Measurements from ENCODE around the gene NOTUM. TPM values are rescaled to one million over a fixed set of nuclear protein-coding genes. Genes with fewer than 3 reads are reported as not detected.

The NOTUM gene
- total and polyA plus RNA-seq, 2 experiments from 2014 or later = 0.29 to 1.6 TPM

GRCh38 chr17:81987161-81987770, 26.3 kb upstream of the NOTUM start:
- ATAC-seq (no peak), DNase-seq (ENCODE audit: low spot score) (no peak)
- Histone ChIP-seq H3K27me3 (ENCODE audit: insufficient read depth) (no peaks in the 10 kb centered on the region), H3K36me3 (ENCODE audit: insufficient read depth) (no peaks in the 10 kb centered on the region), H3F3A (replicated peaks; ENCODE audit: low read depth) (0 out of 2 replicates have a peak, but pooled peaks cover 3% of the 10 kb centered on the region), H3K4me2 (no peak overlapping the region), H2AFZ (no peak overlapping the region), H3K9me2 (ENCODE audit: insufficient read depth) (no peaks in the 10 kb centered on the region), H3K4me3 (no peak overlapping the region), H3K79me2 (replicated peaks; ENCODE audit: insufficient read depth) (no peaks in the 10 kb centered on the region), H4K20me1 (replicated peaks; ENCODE audit: insufficient read depth) (no peaks in the 10 kb centered on the region; the same call in none of the 2 replicates), H3K27ac (ENCODE audit: low read depth) (no peak overlapping the region), H3K4me1 (ENCODE audit: insufficient read depth) (peaks cover 9% of the 10 kb centered on the region; the same call in 1 of the 2 replicates)
- Mint-ChIP-seq H3K4me1 (peaks cover 15% of the 10 kb centered on the region), H3K36me3 (ENCODE audit: low read depth) (peaks cover 41% of the 10 kb centered on the region), H3K9me3 (no peaks in the 10 kb centered on the region), H3K27ac (no peak overlapping the region), H3K27me3 (ENCODE audit: insufficient read depth, low read depth, poor library complexity) (peaks cover 9% of the 10 kb centered on the region), H3K4me3 (no peak overlapping the region)
- TF ChIP-seq JUNB (IDR thresholded peaks at IDR 0.05; ENCODE audit: unreplicated experiment) (no peak), EZH2 (IDR thresholded peaks at IDR 0.05; ENCODE audit: low read depth, unreplicated experiment) (no peak), ZNF462 (CRISPR knock-in tag; IDR thresholded peaks at IDR 0.05) (no peak), REST (IDR thresholded peaks at IDR 0.05; ENCODE audit: unreplicated experiment) (no peak), NANOG (IDR thresholded peaks at IDR 0.05; ENCODE audit: borderline replicate concordance) (no peak), CTCF (conservative IDR thresholded peaks at IDR 0.05; ENCODE audit: low read depth in 2 of 2) (no peak), EZH2phosphoT487 (IDR thresholded peaks at IDR 0.05; ENCODE audit: unreplicated experiment) (no peak), STAT1 (IDR thresholded peaks at IDR 0.05; ENCODE audit: unreplicated experiment) (no peak), CREB1 (CRISPR knock-in tag; IDR thresholded peaks at IDR 0.05; ENCODE audit: low read depth) (no peak), POLR2AphosphoS5 (IDR thresholded peaks at IDR 0.05; ENCODE audit: low read depth) (no peak), ZNF114 (CRISPR knock-in tag; IDR thresholded peaks at IDR 0.05) (no peak)

Measured in GM23338 (cell line).